Thymus (tissue), 11 donors: ENCODE data around the gene TBC1D16. TPM values are rescaled to one million over a fixed set of nuclear protein-coding genes. Genes with fewer than 3 reads are reported as not detected.

Source experiments
- DNase-seq, 9 donors: peaks; one replicate each; pipeline ENCODE4 v3.0.0-alpha.2; 2013; ENCODE audit warnings: low spot score in 9 of 9, low read depth in 6 of 9, missing footprints in 1 of 9
- H3K27ac ChIP-seq, 2 donors: one replicate each; pipeline ENCODE4 v1.5.1; 2013; ENCODE audit warnings: control low read depth in 1 of 2, low read depth in 1 of 2, low read length in 1 of 2, mild to moderate bottlenecking in 1 of 2, moderate library complexity in 1 of 2
- H3K27me3 ChIP-seq, 2 donors: one replicate each; pipeline ENCODE4 v1.5.1; 2013; ENCODE audit warnings: low read length in 1 of 2; ENCODE audit not compliant: control insufficient read depth in 2 of 2, insufficient read depth in 1 of 2
- H3K36me3 ChIP-seq, 2 donors: one replicate each; pipeline ENCODE4 v1.5.1; 2013; ENCODE audit warnings: low read length in 1 of 2, mild to moderate bottlenecking in 1 of 2, moderate library complexity in 1 of 2; ENCODE audit not compliant: control insufficient read depth in 2 of 2, insufficient read depth in 2 of 2
- H3K4me1 ChIP-seq, 2 donors: one replicate each; pipeline ENCODE4 v1.5.1; 2013; ENCODE audit warnings: low read length in 2 of 2; ENCODE audit not compliant: control insufficient read depth in 2 of 2, insufficient read depth in 2 of 2
- H3K4me3 ChIP-seq, 2 donors: one replicate each; pipeline ENCODE4 v1.5.1; 2013; ENCODE audit warnings: low read length in 2 of 2, control low read depth in 1 of 2, mild to moderate bottlenecking in 1 of 2
- H3K9me3 ChIP-seq, 2 donors: one replicate each; pipeline ENCODE4 v1.5.1; 2013; ENCODE audit warnings: low read length in 1 of 2, mild to moderate bottlenecking in 1 of 2; ENCODE audit not compliant: control insufficient read depth in 2 of 2, insufficient read depth in 1 of 2
- WGBS: extraction: QIAGEN DNeasy Blood & Tissue Kit; methylation state at CpG from one replicate; pipeline ENCODE4 v1.1.7; 2013; 5-methylcytosine and 5-hydroxymethylcytosine counted together
- polyA plus RNA-seq: library from polyadenylated mRNA; stranded (reverse); fragments of 200-250 nt; gene quantifications from one replicate; pipeline ENCODE4 v1.2.3, GENCODE V29; 2013
- total RNA-seq: library from RNA; stranded (reverse); fragments of 120-200 nt; gene quantifications from one replicate; pipeline ENCODE4 v1.2.4, GENCODE V29; 2013
- donor health status: healthy.

The TBC1D16 gene
- total and polyA plus RNA-seq, 2 donors, result 3.7 to 4.2 TPM

DNA sequence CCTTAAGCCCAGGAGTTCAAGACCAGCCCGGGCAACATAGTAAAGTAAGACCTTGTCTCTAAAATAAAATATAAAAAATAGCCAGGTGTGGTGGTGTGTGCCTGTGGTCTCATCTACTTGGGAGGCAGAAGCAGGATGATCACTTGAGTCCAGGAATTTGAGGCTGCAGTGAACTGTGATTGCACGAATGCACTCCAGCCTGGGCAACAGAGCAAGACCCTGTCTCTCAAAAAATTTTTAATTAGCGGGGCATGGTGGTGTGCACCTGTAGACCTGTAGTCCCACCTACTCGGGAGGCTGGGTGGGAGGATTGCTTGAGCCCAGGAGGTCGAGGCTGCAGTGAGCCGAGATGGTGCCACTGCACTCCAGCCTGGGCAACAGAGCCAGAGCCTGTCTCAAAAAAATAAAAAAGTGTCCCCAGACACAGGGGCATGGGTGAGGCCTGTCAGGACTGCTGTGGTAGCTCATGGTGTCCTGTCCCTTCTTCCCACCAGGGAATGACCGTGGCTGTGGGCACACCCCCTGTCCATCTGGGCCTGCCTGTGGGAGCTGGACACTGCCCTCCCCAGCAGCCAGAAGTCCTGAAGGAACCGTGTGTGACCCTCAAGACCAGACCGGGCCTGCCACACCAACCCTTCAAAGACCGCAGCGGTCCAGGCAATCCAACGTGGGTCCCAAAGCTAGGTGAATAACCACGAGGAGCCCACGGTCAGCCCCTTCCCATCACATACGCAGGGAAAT, 34.9 kb upstream of the TBC1D16 start:
- no peaks in the 10 kb centered on the region for H3K36me3 ChIP-seq
- peaks cover 0 to 8% of the 10 kb centered on the region in 2 donors for H3K4me1 ChIP-seq
- DNase-seq, result no peak
- no peaks in the 10 kb centered on the region for H3K9me3 ChIP-seq
- no peak overlapping the region for H3K4me3 ChIP-seq
- H3K27me3 ChIP-seq, result no peaks in the 10 kb centered on the region
- H3K27ac ChIP-seq, result no peak overlapping the region
- WGBS, result 94% methylated on average over 15 of the region's 15 CpGs

DNA sequence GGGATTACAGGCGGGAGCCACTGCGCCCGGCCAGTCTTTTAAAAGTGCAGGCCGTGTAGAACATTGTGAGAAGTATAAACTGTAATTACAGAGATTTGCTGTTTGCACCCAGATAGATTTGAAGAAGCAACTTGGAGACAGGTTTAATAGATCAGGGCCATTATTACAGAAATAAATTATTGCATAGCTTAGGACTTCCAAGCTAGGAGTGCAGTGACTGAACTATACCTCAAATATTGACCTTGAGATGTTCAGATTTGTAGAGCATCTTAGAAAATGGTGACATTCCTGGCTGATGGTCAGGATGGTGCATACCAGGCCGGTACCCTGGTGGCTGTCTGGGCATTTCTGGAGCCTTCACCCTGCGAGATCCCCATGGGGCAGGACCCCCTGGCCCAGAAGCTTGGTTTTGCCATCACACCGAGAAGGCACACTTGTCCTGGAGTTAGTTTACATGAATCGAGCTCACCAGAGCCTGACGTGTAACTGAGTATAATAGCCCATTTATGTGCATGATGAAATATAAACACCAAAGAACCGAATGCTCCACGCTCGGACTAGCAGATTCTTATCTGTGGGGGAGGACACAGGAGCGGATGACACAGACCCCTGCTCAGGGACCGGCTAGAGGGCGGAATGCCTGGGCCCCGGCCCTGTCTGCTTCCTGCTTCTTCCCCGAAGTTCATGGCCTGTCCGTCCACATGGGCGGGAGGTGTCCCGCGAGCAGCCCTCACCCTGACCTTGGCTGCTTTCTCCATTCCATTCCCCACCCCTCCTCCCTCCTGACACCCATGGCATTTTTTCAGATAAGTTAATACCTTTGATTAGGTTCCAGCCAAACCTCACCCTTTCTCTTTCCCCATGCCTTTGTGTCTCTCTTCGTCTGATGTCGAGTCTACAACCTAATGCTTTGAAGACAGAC, 32.9 kb upstream of the TBC1D16 start:
- Histone ChIP-seq H3K27me3 (peaks cover 0 to 2% of the 10 kb centered on the region in 2 donors), H3K4me3 (no peak overlapping the region), H3K9me3 (no peaks in the 10 kb centered on the region), H3K4me1 (peaks cover 0 to 8% of the 10 kb centered on the region in 2 donors), H3K36me3 (no peaks in the 10 kb centered on the region), H3K27ac (peak overlapping the region in 1 of 2 donors; percentile 42)
- 90% methylated on average over 23 of the region's 23 CpGs for WGBS
- DNase-seq, result no peak

GRCh38 chr17:80067393-80067986, 31.8 kb upstream of the TBC1D16 start:
- H3K27me3 ChIP-seq, result peaks cover 0 to 2% of the 10 kb centered on the region in 2 donors
- peaks cover 0 to 8% of the 10 kb centered on the region in 2 donors for H3K4me1 ChIP-seq
- 94% methylated on average over 31 of the region's 31 CpGs for WGBS
- no peaks in the 10 kb centered on the region for H3K36me3 ChIP-seq
- DNase-seq, result no peak
- H3K27ac ChIP-seq, result no peak overlapping the region
- no peaks in the 10 kb centered on the region for H3K9me3 ChIP-seq
- no peak overlapping the region for H3K4me3 ChIP-seq

- 93% methylated on average over 32 of the region's 32 CpGs for WGBS
Observed at GRCh38 chr17:80065478-80066170, 30.0 kb upstream of the TBC1D16 start.

DNA sequence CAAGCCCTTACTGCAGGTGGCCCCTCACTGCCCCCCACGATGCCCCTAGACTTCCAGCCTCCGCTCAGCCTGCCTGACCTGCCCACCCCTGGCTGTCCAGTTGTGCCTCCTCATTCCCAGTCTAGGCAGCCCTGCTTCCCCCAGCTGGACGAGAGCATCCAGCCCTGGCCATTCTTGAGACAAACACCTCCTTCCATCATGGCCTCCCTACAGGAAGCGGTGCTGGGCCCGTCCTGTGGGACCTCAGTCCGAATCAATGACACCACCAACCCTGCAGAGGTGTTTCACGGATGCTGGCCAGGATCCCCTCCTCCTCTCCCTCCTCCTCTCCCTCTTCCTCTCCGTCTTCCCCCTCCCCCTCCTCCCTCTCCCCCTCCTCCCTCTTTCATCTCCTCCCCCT, 29.0 kb upstream of the TBC1D16 start:
- no peak overlapping the region for H3K27ac ChIP-seq

More at GRCh38 chr17:80065478-80066170, 30.0 kb upstream of the TBC1D16 start:
- H3K4me1 ChIP-seq, result peaks cover 0 to 3% of the 10 kb centered on the region in 2 donors
- no peak overlapping the region for H3K27ac ChIP-seq
- no peaks in the 10 kb centered on the region for H3K9me3 ChIP-seq
- H3K36me3 ChIP-seq, result no peaks in the 10 kb centered on the region
- no peak overlapping the region for H3K4me3 ChIP-seq
- DNase-seq, result no peak
- H3K27me3 ChIP-seq, result peaks cover 0 to 2% of the 10 kb centered on the region in 2 donors

DNA sequence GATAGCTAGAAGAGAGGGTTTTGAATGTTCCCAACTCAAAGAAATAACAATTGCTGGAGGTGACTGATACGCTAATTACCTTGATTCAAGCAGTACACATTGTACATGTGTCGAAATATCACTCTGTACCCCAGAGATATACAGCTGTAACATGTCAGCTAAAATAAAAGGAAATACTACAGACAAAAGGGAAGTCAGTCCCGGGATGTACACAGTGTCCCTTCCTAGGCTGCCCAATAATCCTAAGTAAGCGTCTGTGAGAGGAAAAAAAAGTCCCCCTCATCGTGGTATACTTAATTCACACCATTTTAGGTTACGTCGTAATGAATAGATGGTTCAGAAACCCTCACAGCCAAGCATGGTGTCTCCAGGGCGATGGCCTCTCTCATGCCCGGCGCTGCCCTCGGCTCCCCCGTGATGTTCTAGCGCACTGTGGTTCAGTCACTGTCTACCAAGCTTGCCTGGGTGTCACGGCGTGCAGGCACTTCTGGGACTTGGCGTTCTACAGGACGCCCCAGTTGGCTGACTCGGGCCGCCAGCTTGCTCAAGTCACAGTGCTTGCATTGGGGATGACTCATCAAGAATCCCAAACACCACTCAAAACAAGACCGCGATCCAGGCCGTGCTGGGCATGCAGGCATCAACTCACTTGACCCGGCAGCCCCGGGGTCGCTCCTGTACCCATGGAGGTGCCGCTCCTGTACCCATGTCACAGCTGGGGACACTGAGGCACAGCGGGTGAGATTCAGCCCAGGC, 28.3 kb upstream of the TBC1D16 start:
- H3K27me3 ChIP-seq, result peaks cover 0 to 2% of the 10 kb centered on the region in 2 donors
- no peak for DNase-seq
- no peak overlapping the region for H3K27ac ChIP-seq
- no peaks in the 10 kb centered on the region for H3K9me3 ChIP-seq
- H3K4me3 ChIP-seq, result no peak overlapping the region
- WGBS, result 86% methylated on average over 27 of the region's 27 CpGs
- H3K4me1 ChIP-seq, result peaks cover 0 to 1% of the 10 kb centered on the region in 2 donors
- no peaks in the 10 kb centered on the region for H3K36me3 ChIP-seq

More for the DNA sequence above, 29.0 kb upstream of the TBC1D16 start:
- Histone ChIP-seq H3K4me3 (no peak overlapping the region), H3K36me3 (no peaks in the 10 kb centered on the region), H3K9me3 (no peaks in the 10 kb centered on the region), H3K4me1 (peaks cover 0 to 3% of the 10 kb centered on the region in 2 donors), H3K27me3 (peaks cover 0 to 2% of the 10 kb centered on the region in 2 donors)
- 90% methylated on average over 8 of the region's 8 CpGs for WGBS
- no peak for DNase-seq

DNA sequence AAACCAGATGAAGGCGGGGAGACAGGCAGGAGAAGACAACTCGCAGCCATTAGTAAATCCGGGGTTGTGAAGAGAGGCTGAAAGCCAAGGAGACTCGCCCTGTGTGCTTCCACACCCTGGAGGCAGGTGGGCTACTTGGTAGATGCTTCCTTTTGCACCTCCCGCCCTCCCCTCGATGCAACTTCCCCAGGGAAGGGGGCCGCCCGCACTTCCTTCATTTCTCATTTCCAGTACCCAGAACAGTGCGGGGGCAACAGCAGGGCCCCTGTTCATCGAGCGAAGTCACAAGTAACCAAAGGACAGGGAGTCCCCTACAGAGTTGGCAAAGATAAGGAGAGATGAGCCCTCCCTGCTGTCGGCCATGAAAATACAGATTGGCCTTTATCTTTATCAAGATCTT, 25.7 kb upstream of the TBC1D16 start:
- H3K36me3 ChIP-seq, result no peaks in the 10 kb centered on the region
- peaks cover 0 to 2% of the 10 kb centered on the region in 2 donors for H3K27me3 ChIP-seq
- H3K4me1 ChIP-seq, result no peaks in the 10 kb centered on the region
- DNase-seq, result no peak
- no peak overlapping the region for H3K27ac ChIP-seq
- WGBS, result 92% methylated on average over 12 of the region's 12 CpGs
- no peaks in the 10 kb centered on the region for H3K9me3 ChIP-seq
- H3K4me3 ChIP-seq, result no peak overlapping the region

- H3K36me3 ChIP-seq, result no peaks in the 10 kb centered on the region
- 92% methylated on average over 4 of the region's 4 CpGs for WGBS
- H3K9me3 ChIP-seq, result no peaks in the 10 kb centered on the region
- no peaks in the 10 kb centered on the region for H3K4me1 ChIP-seq
- H3K27me3 ChIP-seq, result peaks cover 0 to 2% of the 10 kb centered on the region in 2 donors
- H3K27ac ChIP-seq, result no peak overlapping the region
- DNase-seq, result no peak
- H3K4me3 ChIP-seq, result no peak overlapping the region
Observed at GRCh38 chr17:80060644-80061043, 25.0 kb upstream of the TBC1D16 start.
